ENCODE measurements around the gene STIM2. TPM values are rescaled to one million over a fixed set of nuclear protein-coding genes. Genes with fewer than 3 reads are reported as not detected.

STIM2 gene
- total and polyA plus RNA-seq, 2 of the 4 experiments (the other 2 are of a cell fraction): 16.1 to 27.6 TPM

DNA sequence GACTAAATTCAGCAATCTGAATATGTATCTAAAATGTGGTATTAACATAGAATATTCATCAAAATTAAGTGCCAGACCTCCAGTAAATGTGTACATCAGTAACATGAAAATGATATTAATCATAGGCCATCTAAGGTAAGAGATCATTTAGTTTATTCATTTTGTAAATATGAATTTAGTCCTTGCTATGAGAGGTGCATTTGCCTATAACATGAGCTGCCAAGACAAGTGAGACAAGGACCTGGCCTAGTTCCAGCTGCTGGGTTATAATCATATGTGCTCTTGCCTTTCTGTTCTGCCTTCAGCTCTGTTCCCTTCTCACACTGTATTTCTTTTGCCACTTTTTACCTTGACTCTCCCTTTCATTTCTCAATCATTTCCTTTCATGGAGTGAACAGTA lies 160.0 kb downstream of the STIM2 start:
- no peak for ATAC-seq (ENCODE audit: low read depth)
- TF ChIP-seq MAZ (IDR thresholded peaks at IDR 0.05; ENCODE audit: borderline replicate concordance, low read depth, low read length) (no peak), POLR2A (IDR thresholded peaks at IDR 0.05; ENCODE audit: low read depth, low read length) (no peak), RAD21 (IDR thresholded peaks at IDR 0.05; ENCODE audit: low read length) (no peak), MAFK (IDR thresholded peaks at IDR 0.05; ENCODE audit: low read depth, low read length) (no peak), FOS (IDR thresholded peaks at IDR 0.05; ENCODE audit: low read depth, low read length) (no peak), CEBPB (IDR thresholded peaks at IDR 0.05; ENCODE audit: low read depth, low read length) (no peak)
- TF ChIP-seq, protein P1, sequence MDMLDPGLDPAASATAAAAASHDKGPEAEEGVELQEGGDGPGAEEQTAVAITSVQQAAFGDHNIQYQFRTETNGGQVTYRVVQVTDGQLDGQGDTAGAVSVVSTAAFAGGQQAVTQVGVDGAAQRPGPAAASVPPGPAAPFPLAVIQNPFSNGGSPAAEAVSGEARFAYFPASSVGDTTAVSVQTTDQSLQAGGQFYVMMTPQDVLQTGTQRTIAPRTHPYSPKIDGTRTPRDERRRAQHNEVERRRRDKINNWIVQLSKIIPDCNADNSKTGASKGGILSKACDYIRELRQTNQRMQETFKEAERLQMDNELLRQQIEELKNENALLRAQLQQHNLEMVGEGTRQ (IDR thresholded peaks at IDR 0.05; ENCODE audit: low read depth, low read length): no peak
- TF ChIP-seq, protein P2, sequence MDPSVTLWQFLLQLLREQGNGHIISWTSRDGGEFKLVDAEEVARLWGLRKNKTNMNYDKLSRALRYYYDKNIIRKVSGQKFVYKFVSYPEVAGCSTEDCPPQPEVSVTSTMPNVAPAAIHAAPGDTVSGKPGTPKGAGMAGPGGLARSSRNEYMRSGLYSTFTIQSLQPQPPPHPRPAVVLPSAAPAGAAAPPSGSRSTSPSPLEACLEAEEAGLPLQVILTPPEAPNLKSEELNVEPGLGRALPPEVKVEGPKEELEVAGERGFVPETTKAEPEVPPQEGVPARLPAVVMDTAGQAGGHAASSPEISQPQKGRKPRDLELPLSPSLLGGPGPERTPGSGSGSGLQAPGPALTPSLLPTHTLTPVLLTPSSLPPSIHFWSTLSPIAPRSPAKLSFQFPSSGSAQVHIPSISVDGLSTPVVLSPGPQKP (IDR thresholded peaks at IDR 0.05; ENCODE audit: borderline replicate concordance, low read depth, low read length): no peak
- H3K9me3 ChIP-seq (ENCODE audit: control insufficient read depth, insufficient read depth, low read length): no peaks in the 10 kb centered on the region

More for the DNA sequence above, 160.0 kb downstream of the STIM2 start:
- dilution Hi-C loops (cut with HindIII; ENCODE audit: low sequenced_read_pairs, unreplicated experiment): no loop called here
- H2BK120ac ChIP-seq (ENCODE audit: low read depth, low read length): no peak overlapping the region
- no peak overlapping the region for H2AK5ac ChIP-seq (ENCODE audit: low read depth, low read length)
- no peak overlapping the region for H2AK9ac ChIP-seq (replicated peaks; ENCODE audit: low read depth, low read length, poor library complexity)
- H3K9ac ChIP-seq (ENCODE audit: low read depth, low read length): no peak overlapping the region
- H3K18ac ChIP-seq (ENCODE audit: low read depth, low read length): no peak overlapping the region
- no peak overlapping the region for H2AFZ ChIP-seq (replicated peaks; ENCODE audit: low read length, poor library complexity)
- H3K23ac ChIP-seq (ENCODE audit: low read depth, low read length): no peak overlapping the region
- no peak overlapping the region for H2BK5ac ChIP-seq (ENCODE audit: low read depth, low read length, poor library complexity, severe bottlenecking)
- no peak overlapping the region for H3K27ac ChIP-seq (ENCODE audit: insufficient read depth, low read length)
- no peak overlapping the region for H4K5ac ChIP-seq (ENCODE audit: low read depth, low read length)
- H3K4me1 ChIP-seq (ENCODE audit: control insufficient read depth, insufficient read depth, low read length): no peaks in the 10 kb centered on the region
- no peak overlapping the region for H2BK15ac ChIP-seq (ENCODE audit: low read depth, low read length)
- no peak overlapping the region for H3K4me3 ChIP-seq (ENCODE audit: insufficient read depth, low read depth, low read length)
- no peak overlapping the region for H3K56ac ChIP-seq (ENCODE audit: extremely low read depth, insufficient read depth, low read length)
- in situ Hi-C loops (cut with MboI; ENCODE audit: low sequenced_read_pairs): loop anchor here (25.0 kb wide), 5 partner anchors 283 to 1033 kb away; no protein-coding TSS in a partner anchor
- POLR2A ChIA-PET (ENCODE audit: unreplicated experiment): no interaction called here
- H3K79me1 ChIP-seq (ENCODE audit: low read depth in 1 of 2, low read length in 2 of 2): no peaks in the 10 kb centered on the region; a peak in 1 of 4 replicates
- H3K4ac ChIP-seq (ENCODE audit: low read depth, low read length): no peak overlapping the region
- peaks cover 4% of the 10 kb centered on the region; the same call in 1 of the 2 replicates for H3K9me1 ChIP-seq (ENCODE audit: insufficient read depth, low read length)
- H2BK20ac ChIP-seq (ENCODE audit: low read depth, low read length): no peak overlapping the region
- no peaks in the 10 kb centered on the region for H4K20me1 ChIP-seq (ENCODE audit: insufficient read depth, low read length)
- H3K4me2 ChIP-seq (ENCODE audit: low read depth, low read length): no peak overlapping the region
- H3K14ac ChIP-seq (replicated peaks; ENCODE audit: low read depth, low read length): no peak overlapping the region
- H3K27me3 ChIP-seq (ENCODE audit: control insufficient read depth, insufficient read depth, low read length): no peaks in the 10 kb centered on the region
- no peak for DNase-seq
- H4K91ac ChIP-seq (ENCODE audit: insufficient read depth, low read depth, low read length): no peak overlapping the region
- no peak overlapping the region for H4K8ac ChIP-seq (ENCODE audit: low read depth in 2 of 2, low read length in 2 of 2)
- CTCF ChIA-PET: no interaction called here
- H3K36me3 ChIP-seq (ENCODE audit: control insufficient read depth, insufficient read depth, low read length): peaks cover 15% of the 10 kb centered on the region
- no TSS peak for BruUV-seq (replicated peaks)
- intact Hi-C loops (cut with micrococcal nuclease): no loop called here
